Kidney epithelial cell (primary cell): ENCODE measurements around the gene TSHZ2. TPM values are rescaled to one million over a fixed set of nuclear protein-coding genes. Genes with fewer than 3 reads are reported as not detected.

Source experiments
- DNase-seq: peaks from one replicate; pipeline ENCODE4 v3.0.0-alpha.2; 2010; ENCODE audit warnings: low read depth
- H3K27me3 ChIP-seq: 2 replicates; pipeline ENCODE4 v1.6.0; 2011; ENCODE audit warnings: low read length; ENCODE audit not compliant: control insufficient read depth, insufficient read depth
- H3K36me3 ChIP-seq: 2 replicates; pipeline ENCODE4 v1.5.1; 2011; ENCODE audit warnings: low read length; ENCODE audit not compliant: control insufficient read depth, insufficient read depth
- H3K4me3 ChIP-seq: 2 replicates; pipeline ENCODE4 v1.5.1; 2011; ENCODE audit warnings: low read depth, mild to moderate bottlenecking, control low read depth, low read length
- CTCF ChIP-seq: IDR thresholded peaks from 2 replicates; pipeline ENCODE4 v1.5.1; 2011; ENCODE audit warnings: mild to moderate bottlenecking, moderate library complexity, low read length, control low read depth, inconsistent platforms; ENCODE audit not compliant: insufficient read depth, poor library complexity, severe bottlenecking
- total RNA-seq: library from RNA; depleted of rRNA; stranded (reverse); fragments of >200 nt; gene quantifications from 2 replicates; pipeline ENCODE4 v1.2.3, GENCODE V29; 2015

Gene TSHZ2
- total RNA-seq, 1 donor from 2014 or later: 1.0 TPM

GRCh38 chr20:53355790-53356189, 383.6 kb downstream of the TSHZ2 start:
- TF ChIP-seq CTCF: no peak
- Histone ChIP-seq H3K27me3 (no peaks in the 10 kb centered on the region), H3K4me3 (no peak overlapping the region), H3K36me3 (no peaks in the 10 kb centered on the region)
- DNase-seq: no peak

GRCh38 chr20:53359425-53359824, 387.3 kb downstream of the TSHZ2 start:
- H3K4me3 ChIP-seq: no peak overlapping the region
- DNase-seq: no peak
- no peaks in the 10 kb centered on the region for H3K27me3 ChIP-seq
- H3K36me3 ChIP-seq: no peaks in the 10 kb centered on the region
- TF ChIP-seq CTCF: no peak

GRCh38 chr20:53360852-53361251, 388.7 kb downstream of the TSHZ2 start:
- H3K36me3 ChIP-seq: no peaks in the 10 kb centered on the region
- H3K4me3 ChIP-seq: no peak overlapping the region
- no peak for DNase-seq
- no peak for TF ChIP-seq CTCF
- H3K27me3 ChIP-seq: no peaks in the 10 kb centered on the region

- DNase-seq: no peak
- TF ChIP-seq CTCF: no peak
- no peaks in the 10 kb centered on the region for H3K27me3 ChIP-seq
Observed at GRCh38 chr20:53362736-53363135, 390.6 kb downstream of the TSHZ2 start.

GRCh38 chr20:53364646-53365045, 392.5 kb downstream of the TSHZ2 start:
- Histone ChIP-seq H3K4me3 (no peak overlapping the region), H3K27me3 (no peaks in the 10 kb centered on the region), H3K36me3 (no peaks in the 10 kb centered on the region)
- no peak for DNase-seq
- TF ChIP-seq CTCF: no peak

More at GRCh38 chr20:53362736-53363135, 390.6 kb downstream of the TSHZ2 start:
- H3K4me3 ChIP-seq: no peak overlapping the region
- no peaks in the 10 kb centered on the region for H3K36me3 ChIP-seq

- no peak for TF ChIP-seq CTCF
- H3K36me3 ChIP-seq: no peaks in the 10 kb centered on the region
- no peaks in the 10 kb centered on the region for H3K27me3 ChIP-seq
Observed at GRCh38 chr20:53365076-53365475, 392.9 kb downstream of the TSHZ2 start.

More at GRCh38 chr20:53365076-53365475, 392.9 kb downstream of the TSHZ2 start:
- H3K4me3 ChIP-seq: no peak overlapping the region
- no peak for DNase-seq
